Measurements from ENCODE around the gene XRN2. TPM values are rescaled to one million over a fixed set of nuclear protein-coding genes. Genes with fewer than 3 reads are reported as not detected.

The XRN2 gene
- total and polyA plus RNA-seq, 2 of the 13 experiments (the other 11 are each of a cell fraction or from before 2014, with no cell fraction given) = 90.3 to 171 TPM

DNA sequence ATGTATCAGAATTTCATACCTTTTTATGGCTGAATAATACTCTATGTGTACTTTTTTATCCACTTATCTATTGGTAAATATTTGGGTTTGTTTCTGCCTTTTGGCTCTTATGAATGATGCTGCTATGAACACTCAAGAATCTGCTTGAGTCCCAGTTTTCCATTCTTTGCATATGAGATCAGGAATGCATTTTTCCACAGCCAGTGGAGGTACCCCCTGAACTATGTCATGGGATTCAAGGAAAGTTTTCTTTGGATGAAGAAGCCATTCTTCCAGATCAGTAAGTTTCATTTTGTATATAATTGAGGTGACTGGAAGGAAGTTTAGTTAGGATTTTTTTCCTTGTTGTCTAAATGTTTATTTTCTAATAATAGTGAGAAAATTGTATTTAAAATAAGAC lies 53.3 kb downstream of the XRN2 start (continued):
- TF ChIP-seq, protein P1, sequence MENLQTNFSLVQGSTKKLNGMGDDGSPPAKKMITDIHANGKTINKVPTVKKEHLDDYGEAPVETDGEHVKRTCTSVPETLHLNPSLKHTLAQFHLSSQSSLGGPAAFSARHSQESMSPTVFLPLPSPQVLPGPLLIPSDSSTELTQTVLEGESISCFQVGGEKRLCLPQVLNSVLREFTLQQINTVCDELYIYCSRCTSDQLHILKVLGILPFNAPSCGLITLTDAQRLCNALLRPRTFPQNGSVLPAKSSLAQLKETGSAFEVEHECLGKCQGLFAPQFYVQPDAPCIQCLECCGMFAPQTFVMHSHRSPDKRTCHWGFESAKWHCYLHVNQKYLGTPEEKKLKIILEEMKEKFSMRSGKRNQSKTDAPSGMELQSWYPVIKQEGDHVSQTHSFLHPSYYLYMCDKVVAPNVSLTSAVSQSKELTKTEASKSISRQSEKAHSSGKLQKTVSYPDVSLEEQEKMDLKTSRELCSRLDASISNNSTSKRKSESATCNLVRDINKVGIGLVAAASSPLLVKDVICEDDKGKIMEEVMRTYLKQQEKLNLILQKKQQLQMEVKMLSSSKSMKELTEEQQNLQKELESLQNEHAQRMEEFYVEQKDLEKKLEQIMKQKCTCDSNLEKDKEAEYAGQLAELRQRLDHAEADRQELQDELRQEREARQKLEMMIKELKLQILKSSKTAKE (CRISPR knock-in tag; IDR thresholded peaks at IDR 0.05; ENCODE audit: borderline replicate concordance) = no peak

DNA sequence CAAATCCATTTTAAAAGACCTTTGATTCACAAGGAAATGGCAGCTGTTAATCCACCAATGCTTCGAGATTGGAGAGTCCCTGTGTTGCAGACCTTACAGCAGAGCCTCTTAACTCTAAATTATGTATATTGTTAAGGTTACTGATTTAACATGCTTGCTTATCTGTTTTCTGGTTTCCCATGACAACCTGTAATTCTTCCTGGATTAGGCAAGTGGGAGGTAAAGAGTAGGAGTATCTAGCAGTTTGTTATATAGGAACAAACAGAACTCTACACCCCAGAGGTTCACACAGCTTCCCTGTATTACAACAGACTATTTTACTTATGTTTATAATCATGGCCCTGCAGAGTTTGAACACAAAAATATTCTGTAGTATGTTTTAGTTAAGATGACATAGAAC lies 54.7 kb downstream of the XRN2 start:
- H3K9me3 ChIP-seq (ENCODE audit: low read length) = no peaks in the 10 kb centered on the region
- peaks cover 47% of the 10 kb centered on the region for H3K4me1 ChIP-seq (ENCODE audit: insufficient read depth, low read length)
- peak; percentile 93 for DNase-seq (ENCODE audit: low spot score)
- H4K20me1 ChIP-seq (ENCODE audit: insufficient read depth, low read length) = no peaks in the 10 kb centered on the region
- ChIA-PET CTCF (ENCODE audit: low intra/inter-chr PET ratio, low total read pairs) (no interaction called here), POLR2A (interaction anchor here (0.9 kb wide), 1 partner anchor 55 kb away, joined by 4 read pairs; the partner anchor contains the start of gene XRN2)
- H3K9ac ChIP-seq (ENCODE audit: insufficient read depth, low read depth, low read length) = peak overlapping the region; percentile 57
- no peak overlapping the region for H3K4me2 ChIP-seq (ENCODE audit: low read depth, low read length)
- H3K27me3 ChIP-seq (ENCODE audit: control insufficient read depth in 1 of 2, insufficient read depth in 2 of 2, low read length in 2 of 2) = no peaks in the 10 kb centered on the region
- 43% methylated on average over 1 of the region's 1 CpG for WGBS (ENCODE audit: low lambda C conversion rate)
- H3K27ac ChIP-seq (ENCODE audit: extremely low read length, insufficient read depth, low read length) = peak overlapping the region; percentile 88
- no peak overlapping the region for H2AFZ ChIP-seq (ENCODE audit: low read length)
- intact Hi-C loops (cut with micrococcal nuclease; ENCODE audit: unreplicated experiment) = loop anchor here (5.0 kb wide), 1 partner anchor 121 kb away; no protein-coding TSS in a partner anchor
- FAIRE-seq = no peak
- in situ Hi-C loops (cut with HindIII; ENCODE audit: extremely low pct_ligation_motif_present, low pct_unique_long_range_greater_than_20kb) = no loop called here
- peaks cover 15 to 49% of the 10 kb centered on the region in 2 experiments for H3K36me3 ChIP-seq (replicated peaks in 1 of 2; ENCODE audit: control insufficient read depth in 1 of 2, insufficient read depth in 2 of 2, low read length in 2 of 2)
- BruUV-seq (replicated peaks) = no TSS peak
- no peak overlapping the region; a peak in 1 of 6 replicates for H3K4me3 ChIP-seq (replicated peaks in 1 of 3; ENCODE audit: insufficient read depth in 1 of 3, low read depth in 2 of 3, low read length in 3 of 3)
- H3K79me2 ChIP-seq (ENCODE audit: insufficient read depth, low read length) = no peaks in the 10 kb centered on the region
- ATAC-seq = peak; percentile 99
- TF ChIP-seq BCL6 (CRISPR knock-in tag; IDR thresholded peaks at IDR 0.05) (peak; percentile 43; the same call in 1 of the 2 replicates), GATAD1 (CRISPR knock-in tag; IDR thresholded peaks at IDR 0.05) (0 out of 2 replicates have a peak, but pooled peaks have one; percentile 28), SOX5 (CRISPR knock-in tag; IDR thresholded peaks at IDR 0.05; ENCODE audit: borderline replicate concordance) (peak; percentile 18; the same call in 1 of the 2 replicates), SP5 (CRISPR knock-in tag; IDR thresholded peaks at IDR 0.05; ENCODE audit: borderline replicate concordance, low read depth) (no peak), ELF1 (CRISPR knock-in tag; IDR thresholded peaks at IDR 0.05) (peak; percentile 33; the same call in 1 of the 2 replicates), SIX1 (CRISPR knock-in tag; IDR thresholded peaks at IDR 0.05; ENCODE audit: borderline replicate concordance) (0 out of 2 replicates have a peak, but pooled peaks have one; percentile 50), EP300 (IDR thresholded peaks at IDR 0.05; ENCODE audit: low read depth in 2 of 2, low read length in 2 of 2) (peak in 1 of 2 experiments; percentile 58; a peak in 1 of 4 replicates), EP300 (CRISPR knock-in tag; IDR thresholded peaks at IDR 0.05; ENCODE audit: borderline replicate concordance) (peak; percentile 12; the same call in 1 of the 2 replicates), ASH2L (IDR thresholded peaks at IDR 0.05; ENCODE audit: insufficient read length, low read depth, low read length) (peak; percentile 23), ELF3 (CRISPR knock-in tag; IDR thresholded peaks at IDR 0.05) (peak; percentile 82), CEBPB (IDR thresholded peaks at IDR 0.05; ENCODE audit: borderline replicate concordance, low read depth, low read length) (peak; percentile 83; the same call in 1 of the 2 replicates), GABPA (IDR thresholded peaks at IDR 0.05; ENCODE audit: low read depth, low read length) (no peak), GABPA (CRISPR knock-in tag; IDR thresholded peaks at IDR 0.05; ENCODE audit: low read depth) (0 out of 2 replicates have a peak, but pooled peaks have one; percentile 7), RFX1 (IDR thresholded peaks at IDR 0.05) (peak; percentile 80)
- TF ChIP-seq, protein P2, sequence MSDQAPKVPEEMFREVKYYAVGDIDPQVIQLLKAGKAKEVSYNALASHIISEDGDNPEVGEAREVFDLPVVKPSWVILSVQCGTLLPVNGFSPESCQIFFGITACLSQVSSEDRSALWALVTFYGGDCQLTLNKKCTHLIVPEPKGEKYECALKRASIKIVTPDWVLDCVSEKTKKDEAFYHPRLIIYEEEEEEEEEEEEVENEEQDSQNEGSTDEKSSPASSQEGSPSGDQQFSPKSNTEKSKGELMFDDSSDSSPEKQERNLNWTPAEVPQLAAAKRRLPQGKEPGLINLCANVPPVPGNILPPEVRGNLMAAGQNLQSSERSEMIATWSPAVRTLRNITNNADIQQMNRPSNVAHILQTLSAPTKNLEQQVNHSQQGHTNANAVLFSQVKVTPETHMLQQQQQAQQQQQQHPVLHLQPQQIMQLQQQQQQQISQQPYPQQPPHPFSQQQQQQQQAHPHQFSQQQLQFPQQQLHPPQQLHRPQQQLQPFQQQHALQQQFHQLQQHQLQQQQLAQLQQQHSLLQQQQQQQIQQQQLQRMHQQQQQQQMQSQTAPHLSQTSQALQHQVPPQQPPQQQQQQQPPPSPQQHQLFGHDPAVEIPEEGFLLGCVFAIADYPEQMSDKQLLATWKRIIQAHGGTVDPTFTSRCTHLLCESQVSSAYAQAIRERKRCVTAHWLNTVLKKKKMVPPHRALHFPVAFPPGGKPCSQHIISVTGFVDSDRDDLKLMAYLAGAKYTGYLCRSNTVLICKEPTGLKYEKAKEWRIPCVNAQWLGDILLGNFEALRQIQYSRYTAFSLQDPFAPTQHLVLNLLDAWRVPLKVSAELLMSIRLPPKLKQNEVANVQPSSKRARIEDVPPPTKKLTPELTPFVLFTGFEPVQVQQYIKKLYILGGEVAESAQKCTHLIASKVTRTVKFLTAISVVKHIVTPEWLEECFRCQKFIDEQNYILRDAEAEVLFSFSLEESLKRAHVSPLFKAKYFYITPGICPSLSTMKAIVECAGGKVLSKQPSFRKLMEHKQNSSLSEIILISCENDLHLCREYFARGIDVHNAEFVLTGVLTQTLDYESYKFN (CRISPR knock-in tag; conservative IDR thresholded peaks at IDR 0.05) = peak; percentile 53
- TF ChIP-seq, protein P3, sequence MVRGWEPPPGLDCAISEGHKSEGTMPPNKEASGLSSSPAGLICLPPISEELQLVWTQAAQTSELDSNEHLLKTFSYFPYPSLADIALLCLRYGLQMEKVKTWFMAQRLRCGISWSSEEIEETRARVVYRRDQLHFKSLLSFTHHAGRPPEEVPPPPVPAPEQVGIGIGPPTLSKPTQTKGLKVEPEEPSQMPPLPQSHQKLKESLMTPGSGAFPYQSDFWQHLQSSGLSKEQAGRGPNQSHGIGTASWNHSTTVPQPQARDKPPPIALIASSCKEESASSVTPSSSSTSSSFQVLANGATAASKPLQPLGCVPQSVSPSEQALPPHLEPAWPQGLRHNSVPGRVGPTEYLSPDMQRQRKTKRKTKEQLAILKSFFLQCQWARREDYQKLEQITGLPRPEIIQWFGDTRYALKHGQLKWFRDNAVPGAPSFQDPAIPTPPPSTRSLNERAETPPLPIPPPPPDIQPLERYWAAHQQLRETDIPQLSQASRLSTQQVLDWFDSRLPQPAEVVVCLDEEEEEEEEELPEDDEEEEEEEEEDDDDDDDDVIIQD (CRISPR knock-in tag; IDR thresholded peaks at IDR 0.05; ENCODE audit: low read depth) = peak; percentile 66; the same call in 1 of the 2 replicates

Data from HepG2 (cell line).